ENCODE data around the gene SLC5A12.

The SLC5A12 gene

GRCh38 chr11:26623076-26623659, 98.7 kb downstream of the SLC5A12 start:
- H3K27ac ChIP-seq: no peak overlapping the region
- no peaks in the 10 kb centered on the region for H3K9me3 ChIP-seq (ENCODE audit: low read depth, low read length)
- no peak overlapping the region for H3K4me3 ChIP-seq
- no peak for DNase-seq (ENCODE audit: low read depth, low spot score)
- TF ChIP-seq POLR2AphosphoS5 (IDR thresholded peaks at IDR 0.05; ENCODE audit: borderline replicate concordance, low read depth, low read length) (no peak), FOXP2 (optimal IDR thresholded peaks at IDR 0.05; ENCODE audit: control extremely low read depth, extremely low read length, insufficient read depth) (no peak), EZH2 (IDR thresholded peaks at IDR 0.05) (no peak)
- no peak overlapping the region for H3K9ac ChIP-seq (ENCODE audit: insufficient read length)
- H3K36me3 ChIP-seq (ENCODE audit: insufficient read depth, low read length): no peaks in the 10 kb centered on the region

- TF ChIP-seq EZH2 (IDR thresholded peaks at IDR 0.05): no peak
- H3K4me3 ChIP-seq: no peak overlapping the region
- H3K36me3 ChIP-seq (ENCODE audit: insufficient read depth, low read length): no peaks in the 10 kb centered on the region
- H3K27ac ChIP-seq: no peak overlapping the region
- H3K9me3 ChIP-seq (ENCODE audit: low read depth, low read length): no peaks in the 10 kb centered on the region
- no peak for DNase-seq (ENCODE audit: low read depth, low spot score)
- H3K9ac ChIP-seq (ENCODE audit: insufficient read length): no peak overlapping the region
Measured at GRCh38 chr11:26622181-26622580, 99.7 kb downstream of the SLC5A12 start.

GRCh38 chr11:26621132-26621531, 100.7 kb downstream of the SLC5A12 start:
- no peaks in the 10 kb centered on the region for H3K36me3 ChIP-seq (ENCODE audit: insufficient read depth, low read length)
- no peak overlapping the region for H3K9ac ChIP-seq (ENCODE audit: insufficient read length)
- H3K4me3 ChIP-seq: no peak overlapping the region
- DNase-seq (ENCODE audit: low read depth, low spot score): no peak
- H3K27ac ChIP-seq: no peak overlapping the region
- H3K9me3 ChIP-seq (ENCODE audit: low read depth, low read length): no peaks in the 10 kb centered on the region
- no peak for TF ChIP-seq EZH2 (IDR thresholded peaks at IDR 0.05)
- no peak for TF ChIP-seq FOXP2 (optimal IDR thresholded peaks at IDR 0.05; ENCODE audit: control extremely low read depth, extremely low read length, insufficient read depth)
- TF ChIP-seq POLR2AphosphoS5 (IDR thresholded peaks at IDR 0.05; ENCODE audit: borderline replicate concordance, low read depth, low read length): no peak

GRCh38 chr11:26620282-26621045, 101.4 kb downstream of the SLC5A12 start:
- no peak overlapping the region for H3K4me3 ChIP-seq
- DNase-seq (ENCODE audit: low read depth, low spot score): no peak
- H3K27ac ChIP-seq: no peak overlapping the region

GRCh38 chr11:26618441-26618840, 103.4 kb downstream of the SLC5A12 start:
- no peak for DNase-seq (ENCODE audit: low read depth, low spot score)
- Histone ChIP-seq H3K27ac (no peak overlapping the region), H3K9me3 (ENCODE audit: low read depth, low read length) (no peaks in the 10 kb centered on the region), H3K36me3 (ENCODE audit: insufficient read depth, low read length) (no peaks in the 10 kb centered on the region), H3K4me3 (no peak overlapping the region), H3K9ac (ENCODE audit: insufficient read length) (no peak overlapping the region)
- TF ChIP-seq POLR2AphosphoS5 (IDR thresholded peaks at IDR 0.05; ENCODE audit: borderline replicate concordance, low read depth, low read length): no peak
- TF ChIP-seq EZH2 (IDR thresholded peaks at IDR 0.05): no peak
- no peak for TF ChIP-seq FOXP2 (optimal IDR thresholded peaks at IDR 0.05; ENCODE audit: control extremely low read depth, extremely low read length, insufficient read depth)

More at GRCh38 chr11:26620282-26621045, 101.4 kb downstream of the SLC5A12 start:
- Histone ChIP-seq H3K36me3 (ENCODE audit: insufficient read depth, low read length) (no peaks in the 10 kb centered on the region), H3K9ac (ENCODE audit: insufficient read length) (no peak overlapping the region), H3K9me3 (ENCODE audit: low read depth, low read length) (no peaks in the 10 kb centered on the region)
- TF ChIP-seq FOXP2 (optimal IDR thresholded peaks at IDR 0.05; ENCODE audit: control extremely low read depth, extremely low read length, insufficient read depth): no peak
- no peak for TF ChIP-seq POLR2AphosphoS5 (IDR thresholded peaks at IDR 0.05; ENCODE audit: borderline replicate concordance, low read depth, low read length)
- TF ChIP-seq EZH2 (IDR thresholded peaks at IDR 0.05): no peak

All from SK-N-MC (cell line).